GM18508 (cell line): ENCODE results near the gene KDM4B.

Experiments
- ATAC-seq: cut with Tn5 transposase; IDR thresholded peaks from one replicate; pipeline ENCODE4 v1.9.1; 2021; ENCODE audit warnings: moderate number of reproducible peaks; ENCODE audit not compliant: insufficient read depth, unreplicated experiment

The KDM4B gene

DNA sequence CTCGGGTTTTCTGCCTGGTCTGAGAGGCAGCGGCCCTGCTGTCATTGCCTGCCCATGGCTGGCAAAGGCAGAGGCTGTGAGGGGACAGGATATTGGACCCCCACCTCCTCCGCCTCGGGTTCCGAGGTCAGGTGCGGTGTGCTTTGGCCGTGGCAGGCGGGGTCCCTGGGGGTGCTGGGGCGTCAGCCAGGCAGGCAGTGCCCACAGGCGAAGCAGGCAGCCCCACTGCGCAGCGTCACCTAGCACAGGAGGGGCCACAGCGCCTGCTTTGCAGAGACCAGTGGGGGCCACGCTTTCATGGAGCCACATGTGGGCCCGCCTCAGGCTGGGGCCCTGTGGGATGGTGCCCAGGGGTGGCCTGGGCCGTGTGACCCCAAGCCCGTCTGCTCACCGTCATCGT is 96.0 kb downstream of the KDM4B start:
- no peak for ATAC-seq

DNA sequence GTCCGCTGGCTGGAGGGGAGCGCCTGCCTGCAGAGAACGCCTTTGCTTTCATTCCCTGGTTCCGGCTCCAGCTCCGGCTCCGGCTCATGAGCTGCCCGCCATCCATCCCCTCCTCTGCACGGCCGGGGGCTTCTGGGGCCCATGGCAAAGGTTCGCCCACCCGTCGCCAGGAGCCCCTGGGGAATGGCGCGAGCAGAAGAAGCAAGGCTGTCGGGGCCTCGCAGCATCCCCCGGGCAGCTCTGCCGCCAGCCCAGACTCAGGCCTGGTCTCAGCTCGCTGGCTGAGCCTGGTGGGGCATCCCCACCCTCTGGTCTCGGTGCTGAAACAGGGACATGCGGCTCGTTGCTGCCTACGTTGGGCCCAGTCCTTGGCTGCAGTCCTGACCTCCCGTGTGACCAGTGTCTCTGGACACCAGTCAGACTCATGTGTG is 96.8 kb downstream of the KDM4B start:
- ATAC-seq, result no peak

DNA sequence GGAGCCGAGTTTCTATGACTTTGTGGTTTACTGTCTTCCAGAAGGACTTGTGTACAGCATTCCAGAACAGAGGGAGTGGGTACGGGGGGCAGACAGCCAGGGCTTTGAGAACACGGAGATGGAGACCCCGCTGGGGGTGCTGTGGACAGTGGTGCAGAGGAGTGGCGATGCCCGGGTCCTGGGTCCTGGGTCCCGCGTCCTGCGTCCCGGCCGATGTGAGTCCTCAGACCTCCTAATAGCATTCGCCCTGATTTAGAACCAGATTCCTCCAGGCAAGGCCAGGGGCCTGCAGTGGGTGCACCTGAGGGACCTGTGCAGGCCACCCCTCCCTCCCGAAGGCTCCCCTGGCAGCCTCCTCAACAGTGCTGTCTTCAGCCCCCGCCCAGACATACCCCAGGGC is 97.9 kb downstream of the KDM4B start:
- ATAC-seq, result no peak

DNA sequence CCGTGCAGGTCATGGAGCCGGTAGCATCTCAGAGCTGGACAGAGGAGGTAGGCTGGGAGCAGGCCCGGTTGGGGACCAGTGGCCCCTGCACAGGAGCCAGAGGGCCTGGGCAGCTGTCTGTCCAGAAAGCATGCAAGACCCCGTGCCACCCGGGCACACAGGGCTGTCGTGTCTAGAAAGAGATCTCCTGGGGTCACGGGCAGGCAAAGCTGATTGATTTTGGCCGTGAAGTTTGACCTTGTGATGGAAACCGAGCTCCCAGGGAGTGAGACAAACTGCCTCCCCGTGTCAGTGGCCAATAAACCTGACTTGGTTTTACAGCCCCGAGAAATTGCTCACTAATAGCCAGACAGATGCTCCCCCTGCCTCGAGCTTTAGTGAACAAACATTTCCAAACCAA is 98.8 kb downstream of the KDM4B start:
- ATAC-seq, result no peak

DNA sequence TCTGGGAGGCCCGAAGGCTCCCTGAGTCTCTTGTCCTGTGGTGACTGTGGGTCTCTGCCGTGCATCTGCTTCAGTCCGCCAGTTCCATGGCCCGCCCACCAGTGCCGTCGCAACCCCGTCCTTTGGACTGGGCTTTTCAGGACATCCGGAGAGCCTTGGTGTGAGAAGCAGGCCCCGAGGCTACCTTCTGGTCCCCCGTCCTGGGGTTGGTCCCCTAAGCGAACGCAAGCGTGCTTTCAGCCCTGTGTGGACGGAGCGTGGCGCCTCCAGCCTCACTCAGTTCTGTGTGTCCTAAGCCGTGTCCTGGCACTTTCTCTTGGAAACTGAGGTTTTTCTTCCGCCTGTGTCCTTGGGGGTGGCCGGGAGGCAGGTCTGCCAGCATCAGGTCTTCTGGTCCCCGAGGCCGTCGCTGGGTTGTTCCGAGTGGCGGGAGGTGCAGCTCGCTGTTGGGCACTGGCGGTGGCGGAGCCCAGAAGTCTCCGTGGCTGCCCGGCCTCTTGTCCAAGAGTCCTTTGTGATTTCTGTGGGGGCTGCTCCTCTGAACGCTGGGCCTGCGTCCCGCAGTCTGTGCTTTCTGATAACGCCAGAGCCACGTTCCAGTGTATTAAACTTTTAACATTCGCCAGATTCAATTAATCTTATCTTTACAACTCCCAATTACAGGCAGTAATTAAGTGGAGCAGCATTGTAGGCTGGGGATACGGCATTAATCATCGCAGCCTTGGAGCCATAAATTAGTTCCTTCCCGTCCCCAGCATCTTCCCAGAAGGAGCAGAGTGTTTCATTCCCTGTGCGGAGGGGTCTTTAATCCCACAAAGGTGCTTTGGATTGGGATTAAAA is 99.5 kb downstream of the KDM4B start:
- no peak for ATAC-seq

DNA sequence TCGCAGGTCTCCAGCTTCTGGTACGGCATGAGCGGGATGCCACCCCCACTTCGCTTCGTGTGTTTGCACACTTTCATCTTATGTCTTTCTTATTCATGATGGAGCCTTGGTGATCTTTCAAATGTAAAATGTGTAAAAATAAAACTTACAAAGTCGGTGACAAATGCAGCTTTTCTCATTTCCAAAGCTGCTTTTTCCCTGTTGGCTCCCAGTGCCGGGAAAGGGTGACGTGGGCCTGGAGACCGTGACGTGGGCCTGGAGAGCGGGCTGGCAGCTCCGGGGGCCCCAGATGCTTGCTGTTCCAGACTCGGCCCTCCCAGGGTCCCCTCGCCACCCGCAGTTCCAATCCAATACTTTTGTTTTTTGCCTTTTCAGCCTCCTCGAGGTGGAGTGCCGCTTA is 101.4 kb downstream of the KDM4B start:
- ATAC-seq, result no peak

DNA sequence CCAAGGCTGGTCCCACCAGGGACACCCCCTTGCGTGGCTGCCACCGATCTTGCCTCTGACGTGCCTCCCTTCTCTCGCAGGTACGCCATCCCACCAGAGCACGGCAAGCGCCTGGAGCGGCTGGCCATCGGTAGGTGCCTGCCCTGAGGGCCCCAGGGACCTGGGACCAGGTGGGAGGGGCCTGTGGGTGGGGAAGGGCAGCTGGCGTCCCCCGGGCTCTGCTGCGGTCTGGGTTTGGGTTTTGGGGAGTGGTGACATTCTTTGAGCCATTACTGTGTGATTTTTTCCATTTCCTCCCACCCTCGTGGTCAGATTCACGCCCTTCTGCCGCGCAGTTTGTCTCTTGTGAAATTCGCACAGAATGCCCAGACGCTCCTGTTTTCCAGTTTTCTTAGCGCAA is 102.0 kb downstream of the KDM4B start:
- no peak for ATAC-seq

DNA sequence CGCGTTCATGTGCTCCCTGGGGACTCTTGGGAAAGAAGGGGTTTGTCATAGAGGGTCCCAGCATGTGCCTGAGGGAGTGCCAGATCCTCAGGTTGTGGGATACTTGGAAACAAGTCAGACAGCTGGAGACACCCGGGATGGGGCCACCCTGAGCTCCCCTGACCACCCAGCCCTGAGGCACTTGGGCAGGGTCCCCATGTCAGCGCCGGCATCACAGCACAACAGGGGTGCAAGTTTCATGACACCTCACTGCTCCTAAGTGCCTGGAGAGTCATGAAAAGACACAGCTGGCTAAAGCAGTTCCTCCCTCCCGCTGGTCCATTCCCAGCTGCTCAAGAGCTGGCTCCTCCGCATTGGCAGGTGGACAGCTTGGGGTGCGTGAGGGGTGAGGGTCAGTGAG is 102.7 kb downstream of the KDM4B start:
- no peak for ATAC-seq

DNA sequence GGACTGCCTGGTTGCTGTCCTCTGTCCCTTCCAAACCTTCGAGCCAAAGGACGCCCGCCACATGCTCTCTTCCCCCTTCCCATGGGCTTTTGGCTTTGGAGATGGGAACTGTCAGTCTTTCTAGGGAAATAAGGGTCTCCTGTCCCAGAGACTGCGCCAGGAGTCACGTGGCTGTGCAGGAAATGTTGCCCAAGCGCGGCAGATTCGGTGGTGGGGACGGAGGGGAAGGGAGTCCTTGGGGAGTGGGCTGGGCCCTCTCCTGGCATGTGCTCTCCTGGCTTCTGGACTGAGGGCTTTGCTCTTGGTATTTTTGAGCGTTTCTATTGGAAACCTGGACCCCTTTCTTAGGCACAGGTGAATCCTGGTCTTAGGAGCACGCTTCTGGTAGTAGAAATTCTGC is 103.2 kb downstream of the KDM4B start:
- no peak for ATAC-seq

DNA sequence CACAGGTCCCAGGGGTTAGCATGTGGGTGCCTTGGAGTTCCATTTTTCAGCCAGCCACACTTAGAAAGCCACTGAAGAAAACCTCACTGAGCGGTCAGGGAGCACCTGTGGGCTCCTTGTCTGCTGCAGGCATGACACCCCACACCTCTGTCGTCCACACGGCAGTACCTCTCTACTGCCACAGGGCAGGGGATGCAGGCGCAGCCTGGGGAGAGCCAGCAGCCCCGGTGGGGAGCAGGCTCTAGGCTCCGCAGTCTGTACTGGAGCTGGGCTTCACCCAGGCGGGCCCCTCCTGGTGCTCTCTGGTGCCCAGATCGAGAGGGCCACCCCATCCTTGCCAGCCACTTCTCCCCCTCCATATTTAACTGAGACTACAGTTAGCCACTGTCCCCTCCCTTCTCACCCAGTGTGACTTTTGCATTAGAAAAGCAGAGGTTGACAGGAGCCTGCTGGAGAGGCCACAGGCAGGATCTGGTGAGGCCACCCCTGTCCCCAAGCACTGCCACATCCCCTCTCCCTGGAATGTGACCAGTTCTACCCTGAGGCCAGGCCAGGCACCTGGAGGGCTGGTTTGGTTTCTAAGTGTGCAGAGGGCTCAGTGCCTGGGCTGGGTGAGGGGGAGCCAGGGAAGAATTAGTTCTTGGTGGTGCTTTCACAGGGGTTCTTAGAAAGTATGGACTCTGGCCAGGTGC is 104.4 kb downstream of the KDM4B start:
- ATAC-seq, result no peak

DNA sequence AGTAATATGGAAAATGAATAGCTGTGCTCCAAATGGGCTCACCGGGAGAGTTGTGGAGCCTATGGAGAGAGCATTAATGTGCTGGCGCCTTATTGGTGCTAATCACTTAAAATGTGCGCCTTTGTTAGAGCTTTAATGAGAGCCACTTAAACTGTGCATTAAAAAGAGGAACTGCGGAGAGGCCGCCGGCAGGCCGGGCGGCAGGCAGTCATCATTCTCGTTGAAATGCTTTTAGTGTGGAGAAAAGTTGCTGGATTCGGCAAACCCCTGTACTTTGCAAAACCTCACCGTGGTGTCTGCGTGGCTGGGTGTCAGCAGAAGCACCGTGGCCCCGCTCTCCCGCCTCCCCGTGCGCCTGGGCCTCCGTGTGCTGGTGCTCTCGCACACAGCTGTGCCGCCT is 105.5 kb downstream of the KDM4B start:
- ATAC-seq, result no peak

DNA sequence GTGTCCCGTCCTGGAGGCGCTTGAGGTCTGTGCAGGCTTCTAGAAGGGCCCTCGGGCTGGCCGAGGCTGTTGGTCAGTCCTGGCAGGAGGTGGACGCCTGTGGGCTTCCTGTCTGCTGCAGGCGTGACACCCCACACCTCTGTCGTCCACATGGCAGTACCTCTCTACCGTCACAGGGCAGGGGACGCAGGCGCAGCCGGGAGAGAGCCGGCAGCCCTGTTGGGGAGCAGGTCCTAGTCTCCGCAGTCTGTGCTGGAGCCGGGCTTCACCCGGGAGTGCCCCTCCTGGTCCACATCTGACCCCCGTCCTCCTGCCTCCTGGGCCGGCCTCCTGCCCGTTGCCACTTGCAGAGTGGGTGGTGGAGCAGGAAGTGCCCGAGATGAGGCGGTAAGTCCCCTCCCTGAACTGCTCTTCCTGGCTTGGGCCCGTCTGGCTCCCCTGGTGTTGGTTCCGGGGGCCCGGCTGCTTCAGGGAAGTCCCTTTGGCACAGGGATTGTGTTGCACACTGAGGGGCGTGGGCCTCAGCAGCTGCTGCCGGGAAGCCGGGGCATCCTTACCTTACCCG is 106.0 kb downstream of the KDM4B start:
- ATAC-seq, result no peak

DNA sequence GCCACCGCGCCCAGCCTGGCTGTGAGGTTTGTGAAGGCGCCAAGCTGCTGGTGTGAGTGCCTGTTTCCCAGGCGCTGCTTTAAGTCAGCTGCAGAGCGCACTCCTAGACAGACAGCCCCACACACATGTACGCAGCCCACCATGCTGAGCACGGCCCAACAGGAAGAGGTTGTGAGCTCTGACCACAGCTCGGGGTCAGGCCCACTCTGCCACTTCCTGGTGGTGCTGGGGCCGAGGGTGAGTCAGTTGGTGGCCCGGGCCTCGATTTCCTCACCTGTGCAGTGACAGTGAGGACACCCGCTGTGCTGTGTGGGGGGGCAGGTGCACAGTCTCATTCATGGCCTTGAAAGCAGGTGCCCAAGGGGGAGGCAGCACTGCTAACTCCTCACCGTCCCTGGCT is 106.7 kb downstream of the KDM4B start:
- ATAC-seq, result no peak

DNA sequence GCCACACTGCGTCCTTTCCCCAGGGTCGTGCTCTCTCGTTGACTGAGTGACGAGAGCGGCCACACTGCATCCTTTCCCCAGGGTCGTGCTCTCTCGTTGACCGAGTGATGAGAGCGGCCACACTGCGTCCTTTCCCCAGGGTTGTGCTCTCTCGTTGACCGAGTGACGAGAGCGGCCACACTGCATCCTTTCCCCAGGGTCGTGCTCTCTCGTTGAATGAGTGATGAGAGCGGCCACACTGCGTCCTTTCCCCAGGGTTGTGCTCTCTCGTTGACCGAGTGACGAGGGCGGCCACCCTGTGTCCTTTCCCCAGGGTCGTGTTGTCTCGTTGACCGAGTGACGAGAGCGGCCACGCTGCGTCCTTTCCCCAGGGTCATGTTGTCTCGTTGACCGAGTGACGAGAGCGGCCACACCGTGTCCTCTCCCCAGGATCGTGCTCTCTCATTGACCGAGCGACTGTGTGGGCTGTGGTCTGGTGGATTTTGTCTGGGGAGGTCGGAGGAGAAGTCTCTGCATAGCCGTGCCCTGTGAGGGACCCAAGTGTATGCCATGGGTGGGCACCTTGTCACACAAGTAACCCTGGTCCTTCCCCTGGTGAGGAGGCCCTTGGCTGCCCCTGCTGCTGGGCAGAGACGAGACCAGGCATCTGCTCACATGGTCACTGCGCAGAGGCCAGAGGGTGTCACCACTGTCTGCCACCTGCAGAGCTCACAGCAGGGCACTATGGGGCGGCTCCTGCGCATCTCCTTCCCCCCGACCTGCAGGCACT is 107.7 kb downstream of the KDM4B start:
- no peak for ATAC-seq

DNA sequence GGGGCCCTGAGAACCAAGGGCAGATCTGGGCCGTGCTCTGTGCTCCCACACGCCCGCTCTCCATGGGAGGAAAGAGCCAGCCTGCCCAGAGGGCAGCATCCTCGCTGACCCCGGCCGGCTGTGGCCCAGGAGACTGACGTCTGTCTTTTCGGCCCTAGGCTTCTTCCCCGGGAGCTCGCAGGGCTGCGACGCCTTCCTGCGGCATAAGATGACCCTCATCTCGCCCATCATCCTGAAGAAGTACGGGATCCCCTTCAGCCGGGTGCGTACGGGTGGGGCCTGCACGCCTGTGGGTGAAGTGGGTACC is 108.2 kb downstream of the KDM4B start:
- ATAC-seq, result no peak

DNA sequence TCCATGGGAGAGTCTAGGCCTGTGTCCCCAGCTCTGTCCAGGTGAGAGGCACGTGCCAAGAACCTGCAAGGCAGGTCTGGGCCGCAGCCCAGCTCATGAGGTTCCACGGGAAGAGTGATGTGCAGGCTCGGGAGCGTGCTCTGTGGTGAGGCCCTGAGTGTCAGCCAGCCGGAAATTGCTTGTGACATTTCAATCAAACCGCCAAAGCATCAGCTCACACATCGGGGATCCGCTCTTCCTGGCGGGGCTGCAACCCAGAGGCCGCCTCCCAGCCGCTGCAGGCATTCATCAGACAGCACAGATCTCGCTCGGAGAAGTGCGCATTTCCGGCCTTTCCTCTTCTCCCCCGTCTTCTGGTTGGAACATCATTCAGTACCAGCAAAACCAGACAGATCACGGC is 109.3 kb downstream of the KDM4B start:
- ATAC-seq, result no peak

DNA sequence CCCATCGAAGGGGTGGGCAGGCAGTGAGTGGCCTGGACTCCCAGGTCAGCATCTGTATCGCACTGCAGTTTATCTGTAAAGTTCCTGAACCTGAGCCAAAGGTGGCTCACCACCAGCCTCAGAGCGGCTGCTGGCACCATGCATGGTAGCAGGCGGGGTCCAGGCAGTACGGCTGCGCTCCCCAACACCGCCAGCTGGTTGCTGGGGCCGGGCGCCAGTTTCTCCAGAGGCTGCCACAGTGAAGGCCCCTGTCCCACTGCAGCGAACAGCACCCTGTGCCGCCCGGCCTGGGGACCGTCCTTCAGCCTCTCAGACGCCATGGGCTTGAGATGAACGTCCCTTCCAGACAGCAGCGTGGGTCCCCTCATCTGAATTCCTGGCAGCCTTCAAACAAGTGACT is 109.8 kb downstream of the KDM4B start:
- no peak for ATAC-seq

DNA sequence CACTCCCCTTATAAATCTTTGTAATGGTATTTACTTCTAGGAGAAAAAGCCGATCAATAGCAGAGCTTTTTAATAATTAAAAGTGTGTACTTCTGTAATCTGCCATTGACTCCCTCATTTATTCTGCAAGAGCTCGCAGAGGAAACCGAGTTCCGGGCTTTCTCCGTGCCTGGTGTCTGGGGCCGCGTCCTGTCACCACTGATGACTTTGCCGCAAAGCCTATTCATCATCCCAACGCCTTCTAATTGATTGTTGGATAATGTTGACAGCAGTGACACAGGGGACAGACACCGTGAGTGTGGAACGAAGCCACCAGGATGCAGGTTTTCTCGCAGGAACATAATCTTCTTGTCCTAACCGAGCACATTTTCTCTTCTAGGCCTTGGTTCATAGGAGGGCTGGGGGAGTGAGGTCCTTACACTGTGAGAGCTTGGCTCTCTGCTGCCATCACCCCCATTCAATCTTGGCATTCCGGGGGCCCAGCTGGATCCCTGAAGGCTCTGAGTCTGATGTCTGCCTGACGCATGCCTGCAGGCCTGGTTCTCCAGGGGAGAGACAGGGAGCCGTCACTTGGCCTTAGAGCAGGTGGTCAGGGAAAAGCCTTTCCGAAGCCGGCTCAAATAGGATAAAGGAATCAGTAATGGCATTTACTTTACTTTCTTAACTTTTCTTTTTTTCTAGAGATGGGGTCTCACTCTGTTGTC is 110.3 kb downstream of the KDM4B start:
- no peak for ATAC-seq

DNA sequence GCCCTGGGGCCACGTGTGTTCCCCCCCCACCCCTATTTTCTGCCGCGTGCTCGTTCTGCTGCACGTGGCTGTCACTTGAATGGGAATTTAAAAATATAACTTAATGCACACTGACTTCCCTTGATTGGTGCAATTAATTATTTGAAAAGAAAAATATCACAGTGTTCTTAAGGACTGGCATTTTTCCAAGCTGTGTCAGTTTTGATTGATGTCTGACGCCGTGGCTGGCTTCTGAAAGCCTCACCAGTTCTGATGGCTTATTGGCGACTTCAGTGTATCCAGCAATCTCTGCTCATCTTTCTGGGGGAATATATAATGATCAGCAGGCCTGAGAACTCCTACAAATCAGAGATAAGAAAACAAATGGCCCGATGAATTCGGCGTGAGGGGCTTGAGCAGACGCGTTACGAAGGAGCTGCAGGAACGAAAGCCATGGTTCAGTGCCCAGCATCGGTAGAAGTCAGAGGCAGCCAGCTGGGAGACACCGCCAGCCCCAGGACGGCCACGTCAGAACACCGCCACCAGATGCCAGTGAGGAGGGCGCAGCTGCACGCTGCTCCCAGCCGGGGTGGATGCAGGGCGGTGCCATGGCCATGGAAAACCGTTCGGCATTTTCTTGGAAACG is 111.2 kb downstream of the KDM4B start:
- ATAC-seq, result no peak

DNA sequence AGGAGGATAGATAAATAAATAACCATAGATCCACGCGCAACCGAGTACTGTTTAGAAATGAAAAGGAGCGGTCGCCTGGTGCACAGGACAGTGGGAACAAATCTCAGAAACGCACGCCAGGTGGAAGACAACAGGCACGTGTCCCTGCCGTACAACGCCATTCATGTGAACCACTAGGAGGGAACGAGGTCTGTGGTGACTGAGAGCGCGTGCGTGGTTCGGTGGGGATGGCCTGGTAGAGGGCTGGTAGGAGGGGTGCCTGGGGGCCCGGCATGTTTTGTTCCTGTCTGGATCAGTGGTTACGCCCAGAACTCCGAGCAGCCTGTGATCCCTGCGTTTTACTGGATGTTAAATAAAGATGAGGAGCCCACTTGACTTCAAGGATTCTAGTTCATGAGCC is 111.9 kb downstream of the KDM4B start:
- no peak for ATAC-seq
